NCI-H69 (cell line): ENCODE results near the gene MBP.

Experiments
- DNase-seq: peaks from one replicate; lab custom pipeline; 2025; lab: John Stamatoyannopoulos, UW

The MBP gene

DNA sequence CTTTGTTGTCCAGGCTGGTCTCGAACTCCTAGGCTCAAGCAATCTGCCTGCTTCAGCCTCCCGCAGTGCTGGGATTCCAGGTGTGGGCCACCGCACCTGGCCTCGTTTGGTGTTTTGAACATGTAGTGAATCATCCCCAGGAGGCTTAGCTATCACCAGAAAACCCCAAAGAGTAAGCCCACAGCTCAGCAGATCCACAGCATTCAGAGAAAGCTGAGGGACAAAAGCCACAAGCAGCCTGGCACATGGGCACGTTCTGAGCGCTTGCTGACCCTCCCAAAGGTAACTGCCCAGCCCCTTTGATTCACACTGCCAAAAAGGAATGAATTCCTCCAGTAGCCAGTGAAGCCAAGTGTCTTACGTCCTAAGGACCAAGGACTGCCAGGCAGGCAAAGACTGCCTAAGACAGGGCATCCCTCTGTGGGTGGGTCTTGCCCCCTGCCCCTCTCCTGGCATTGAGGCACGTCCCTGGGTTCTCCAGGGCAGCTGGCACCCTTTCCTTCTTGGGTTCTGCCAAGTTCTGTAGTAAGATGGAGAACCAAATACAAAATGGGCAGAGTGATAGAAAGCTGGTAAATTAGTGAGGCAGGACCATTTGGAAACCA lies 31.7 kb downstream of the MBP start:
- DNase-seq = no peak

DNA sequence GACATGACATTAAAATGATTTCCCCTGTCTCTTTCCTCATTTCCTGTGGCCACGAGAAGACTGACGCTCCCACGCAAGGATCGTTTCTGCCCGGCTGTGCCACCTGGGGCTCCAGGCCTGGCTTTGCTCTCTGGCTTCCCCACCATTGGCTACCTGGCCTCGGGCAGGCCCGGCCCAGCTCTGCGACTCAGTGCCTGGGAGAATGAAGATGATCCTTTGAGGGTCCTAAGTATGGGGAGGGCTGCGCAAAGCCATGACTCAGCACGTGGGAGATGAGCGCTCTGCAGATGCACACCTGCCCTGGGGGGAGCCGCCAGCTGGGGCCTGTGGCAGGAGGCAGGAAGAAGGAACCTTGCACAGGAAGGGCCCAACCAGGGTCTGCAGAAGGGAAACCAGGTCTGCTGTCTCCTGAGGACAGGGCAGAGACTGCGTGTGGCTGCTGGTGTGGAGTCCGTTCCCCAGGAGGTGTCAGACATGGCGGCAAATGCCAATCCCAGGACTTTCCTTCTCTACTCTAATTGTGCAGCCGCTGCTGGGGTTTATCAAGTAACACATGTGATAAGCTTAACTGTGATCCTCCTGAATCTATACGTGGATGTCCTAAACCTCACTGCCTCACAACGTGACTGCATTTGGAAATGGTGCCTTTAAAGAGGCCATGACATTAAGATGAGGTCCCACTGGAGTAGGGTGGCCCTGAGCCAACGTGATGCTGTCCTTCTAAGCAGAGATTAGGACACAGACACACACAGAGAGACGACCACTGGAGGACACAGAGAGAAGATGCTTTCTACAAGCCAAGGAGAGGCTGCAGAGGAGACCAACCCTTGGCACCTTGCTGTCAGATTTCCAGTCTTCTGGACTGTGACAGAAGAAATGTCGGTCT lies 32.9 kb downstream of the MBP start:
- DNase-seq = no peak

DNA sequence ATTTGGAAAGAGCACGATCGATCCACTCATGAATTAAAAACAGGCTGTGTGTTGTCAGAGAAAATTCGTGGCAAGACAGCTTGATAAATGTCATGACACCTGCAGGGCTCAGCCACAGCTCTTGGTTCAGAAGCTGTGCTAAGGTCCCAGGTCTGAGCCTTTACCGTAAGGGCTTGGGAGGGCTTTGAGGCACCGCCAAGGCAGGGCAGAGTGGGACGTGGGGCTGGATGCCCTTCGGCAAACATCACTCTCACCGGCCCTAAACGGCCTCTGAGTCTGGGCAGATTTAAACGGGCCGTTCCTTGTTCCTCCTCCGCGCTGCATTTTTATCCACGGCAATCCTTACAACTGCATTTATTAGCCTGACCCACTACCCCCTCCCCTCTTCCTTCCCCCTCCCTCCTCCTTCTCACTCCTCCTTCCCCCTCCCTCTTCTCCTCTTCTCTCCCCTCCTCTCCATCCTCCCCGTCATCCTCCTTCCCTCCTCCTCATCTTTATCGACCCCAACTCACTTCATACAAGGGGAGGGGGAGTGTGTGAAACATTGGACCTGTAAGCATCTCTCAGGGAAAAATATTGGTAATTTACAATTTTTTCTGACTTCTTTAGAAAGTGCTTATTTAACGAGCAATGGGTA lies 33.9 kb downstream of the MBP start:
- no peak for DNase-seq

DNA sequence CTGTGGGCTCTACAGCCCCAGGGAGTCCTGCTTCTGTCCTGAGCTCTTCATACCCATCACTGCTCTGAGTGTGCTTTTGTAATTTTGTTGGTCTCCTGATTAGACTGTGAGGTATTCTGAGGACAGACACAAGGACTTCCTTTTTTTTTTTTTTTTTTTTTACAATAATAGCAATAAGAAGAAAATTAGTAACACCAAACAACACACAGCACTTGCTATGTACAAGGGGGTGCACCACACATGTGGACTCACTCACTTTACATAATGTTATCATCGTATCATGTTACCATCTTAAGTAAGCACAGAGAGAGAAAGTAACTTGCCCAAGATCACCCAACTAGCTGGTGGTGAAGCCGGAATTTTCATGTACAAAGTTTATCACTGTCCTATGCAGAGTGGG lies 34.6 kb downstream of the MBP start:
- no peak for DNase-seq

DNA sequence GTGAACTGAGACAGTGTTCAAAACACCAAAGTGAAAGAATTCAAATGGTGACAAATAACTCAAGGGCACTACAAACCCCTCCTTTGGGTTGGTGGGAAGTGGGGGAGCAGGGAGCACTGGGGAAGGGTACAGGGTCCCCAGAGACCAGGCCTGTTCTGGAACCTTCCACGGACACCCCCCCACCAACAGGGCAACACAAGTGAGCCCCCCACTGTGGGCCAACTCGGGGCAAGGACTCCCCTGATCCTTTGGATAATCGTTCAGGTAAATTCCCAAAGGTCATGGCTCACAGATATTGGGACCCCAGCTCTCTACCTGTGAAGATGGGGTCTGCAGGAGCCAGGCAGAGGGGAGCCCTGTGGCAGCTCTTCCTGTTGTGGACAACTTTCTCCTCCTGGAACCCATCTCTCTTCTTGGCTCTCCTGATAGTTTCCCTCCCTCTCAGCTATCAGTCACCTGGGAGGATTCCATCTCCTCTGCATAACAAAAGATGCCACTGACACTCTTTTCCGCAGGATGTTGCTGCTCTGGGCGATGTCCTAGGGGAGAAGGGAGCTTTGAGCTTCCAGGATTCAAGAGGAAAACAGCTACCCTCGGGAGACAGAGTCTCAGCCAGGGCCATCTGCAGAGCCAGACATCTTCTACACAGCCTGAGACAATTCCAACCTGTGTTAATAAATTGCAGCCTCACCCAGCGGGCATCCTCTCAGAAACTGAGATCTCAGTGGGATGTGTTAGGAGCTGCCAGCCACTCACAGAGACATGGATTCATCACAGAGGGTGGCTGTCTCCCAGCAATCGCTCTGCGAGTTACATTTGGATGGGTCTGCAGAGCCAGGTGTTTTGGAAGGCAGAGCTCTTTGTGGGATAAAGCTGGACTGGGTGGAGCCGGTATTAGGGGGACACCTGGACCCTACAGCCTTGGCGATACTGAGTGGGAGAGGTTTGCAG lies 35.4 kb downstream of the MBP start:
- DNase-seq = peak; percentile 93

DNA sequence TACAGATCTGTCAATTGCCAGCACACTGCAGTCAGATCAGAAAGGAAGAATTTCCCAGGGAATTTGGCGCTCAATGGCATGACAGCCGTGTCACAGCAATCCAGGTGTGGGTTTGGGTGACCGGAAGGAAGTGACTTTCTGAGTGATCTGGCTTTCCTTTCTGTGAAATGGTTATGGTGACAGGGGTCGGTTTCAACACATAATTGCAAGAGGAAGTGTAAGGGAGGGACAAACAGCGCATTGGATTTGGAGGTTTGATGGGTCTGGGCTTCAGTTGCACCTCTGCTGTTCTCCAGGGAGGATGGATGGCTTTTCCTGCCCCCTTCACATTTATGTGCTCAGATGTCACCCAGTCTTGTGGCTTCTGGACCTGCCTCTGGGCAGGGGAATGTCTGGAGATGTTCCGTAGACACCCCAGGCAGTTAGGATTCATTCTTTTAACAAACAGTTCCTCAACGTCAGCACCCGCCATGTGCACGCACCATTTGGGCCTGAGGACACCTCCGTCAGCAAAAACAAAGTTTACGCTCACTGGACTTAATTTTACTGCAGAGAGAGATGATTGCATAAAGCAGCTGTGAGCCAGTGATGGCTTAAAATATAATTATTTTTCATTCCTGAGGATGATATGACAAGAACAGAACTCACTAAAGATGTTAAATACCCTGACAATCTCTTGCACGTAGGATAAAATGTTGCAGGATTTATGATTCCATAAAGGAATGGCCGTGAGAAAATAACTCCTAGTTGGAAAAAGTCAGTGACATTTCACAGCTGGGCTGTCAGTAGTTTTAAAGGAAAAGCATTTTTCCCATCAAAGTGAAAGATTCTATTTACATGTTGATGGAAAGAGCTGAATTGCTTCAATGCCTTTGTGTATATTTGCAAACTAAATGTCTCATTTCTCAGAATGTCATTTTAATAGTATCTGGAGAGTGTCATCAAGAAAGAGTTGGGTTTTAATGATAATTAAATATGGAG lies 36.9 kb downstream of the MBP start:
- DNase-seq = no peak

DNA sequence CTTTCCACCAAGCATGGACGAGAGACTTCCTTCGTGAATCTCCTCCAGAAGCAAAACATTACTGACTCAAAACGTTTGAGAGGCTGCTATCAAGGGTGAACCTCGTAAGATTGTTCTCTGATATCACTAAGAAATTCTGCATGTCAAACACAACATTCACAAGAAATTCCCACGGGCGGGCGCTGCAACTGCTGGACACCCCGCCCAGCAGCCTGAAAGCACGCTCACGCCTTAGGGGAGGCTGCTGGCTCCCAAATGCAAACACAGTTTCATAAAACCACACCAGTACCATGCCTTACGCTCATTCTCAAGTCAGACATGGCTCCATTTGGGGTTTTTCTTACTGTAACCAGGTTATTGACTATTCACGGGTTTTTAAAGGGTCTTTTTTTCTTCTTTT lies 39.0 kb downstream of the MBP start:
- DNase-seq = no peak

DNA sequence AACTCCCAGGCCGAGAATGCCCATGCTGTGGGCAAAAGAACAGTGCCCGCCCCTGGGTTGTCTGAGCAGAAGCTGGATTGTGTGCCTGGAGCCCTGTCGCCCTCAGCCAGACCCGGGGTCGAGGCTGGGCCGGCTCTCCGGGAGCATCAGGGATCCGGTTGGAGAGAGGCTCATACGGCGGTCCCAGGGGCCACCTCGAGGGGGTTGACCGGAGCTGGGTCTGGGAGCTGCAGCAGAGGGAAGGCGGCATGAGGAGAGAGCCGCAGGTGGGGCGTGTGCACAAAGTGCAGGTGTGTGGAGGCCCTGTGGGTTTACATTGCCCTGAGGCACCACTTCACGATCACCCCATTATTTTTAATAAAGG lies 39.5 kb downstream of the MBP start:
- DNase-seq = no peak

DNA sequence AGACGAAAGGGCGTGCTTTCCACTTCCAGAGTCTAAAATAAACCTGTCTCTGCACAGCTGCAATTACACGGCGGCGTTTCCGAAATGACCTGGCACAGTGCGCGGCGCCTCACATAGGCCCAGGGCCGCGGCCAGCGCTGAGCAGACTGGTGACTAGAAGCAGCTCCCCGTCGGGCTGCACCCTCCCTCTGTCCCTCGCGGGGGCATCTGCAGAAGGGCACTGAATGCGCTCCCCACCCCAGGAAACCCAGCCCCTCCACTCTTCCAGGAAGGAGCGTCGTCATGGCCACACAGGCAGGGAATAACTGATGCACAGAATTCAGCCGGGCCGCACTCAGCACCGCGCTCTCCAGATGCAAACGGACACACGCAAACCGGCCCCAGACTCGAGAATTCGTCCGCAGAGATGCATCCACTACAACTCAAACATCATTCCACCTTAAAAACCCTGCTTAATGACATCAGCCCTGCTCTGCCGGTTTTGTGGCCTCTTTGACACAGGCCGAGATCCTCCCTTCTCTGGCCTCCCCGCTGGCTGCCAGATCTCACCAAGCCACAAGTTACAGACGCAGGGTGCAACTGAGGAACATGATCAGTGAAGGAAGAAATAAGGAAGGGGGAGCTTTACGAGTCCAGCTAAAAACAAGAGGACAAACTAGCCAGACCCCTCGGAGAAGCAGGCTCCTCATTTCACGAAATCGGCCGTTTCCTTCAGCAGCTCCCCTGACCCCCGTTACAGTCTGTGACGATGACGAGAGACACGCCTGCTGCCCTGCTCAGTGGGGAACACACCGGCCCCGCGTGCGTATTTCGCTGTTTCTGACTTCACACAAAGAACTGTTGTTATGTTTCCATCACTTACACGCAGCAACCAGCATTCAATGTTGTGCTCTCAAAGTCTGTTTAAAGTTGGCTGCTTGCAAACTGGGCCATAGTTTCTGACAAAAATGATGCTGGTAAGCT lies 40.2 kb downstream of the MBP start:
- peak; percentile 25 for DNase-seq

DNA sequence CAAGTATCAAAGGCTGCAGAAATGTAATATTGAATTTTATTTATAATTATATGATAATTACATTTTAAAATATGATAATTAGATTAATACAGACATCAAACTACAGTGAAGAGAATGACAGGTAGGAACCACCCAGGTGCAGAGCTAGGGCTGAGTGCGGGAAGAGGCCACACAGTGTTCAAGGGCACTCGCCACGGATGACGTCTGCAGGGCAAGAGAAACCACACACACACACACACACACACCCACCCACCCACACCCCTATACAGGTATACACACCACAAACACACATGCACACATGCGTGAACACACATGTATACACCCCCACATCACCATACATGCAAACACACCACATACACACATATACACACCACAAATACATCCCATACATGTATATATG lies 41.2 kb downstream of the MBP start:
- DNase-seq = peak; percentile 76

DNA sequence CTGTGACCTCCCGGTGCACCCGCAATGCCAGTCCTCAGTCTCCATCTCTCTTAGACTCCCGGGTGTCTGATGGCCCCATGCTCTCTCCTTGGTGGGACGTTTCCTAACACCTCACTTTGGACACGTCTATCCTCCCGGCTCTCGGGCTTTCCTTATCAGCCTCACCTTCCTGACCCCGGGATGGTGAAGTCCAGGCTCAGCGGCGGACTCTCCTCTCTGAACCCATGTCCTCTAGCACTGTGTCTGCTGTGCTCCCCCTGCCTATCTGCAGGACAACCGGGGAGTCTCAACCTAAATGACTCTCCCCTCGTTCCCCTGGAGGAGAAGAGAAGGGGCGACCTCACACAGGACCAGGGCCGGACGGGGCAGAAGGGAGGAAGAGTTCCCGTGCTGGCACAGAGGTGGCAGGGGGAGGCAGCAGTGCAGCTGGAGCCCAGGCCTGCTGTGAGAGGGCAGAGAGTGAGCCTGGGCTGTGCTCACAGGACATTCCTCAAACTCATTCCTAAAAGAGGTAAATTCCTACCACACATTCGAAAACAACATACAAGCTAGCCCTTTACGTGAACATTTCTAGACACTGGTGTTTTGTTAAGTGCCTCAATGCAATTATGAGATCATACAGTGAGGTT lies 41.9 kb downstream of the MBP start:
- peak; percentile 91 for DNase-seq

DNA sequence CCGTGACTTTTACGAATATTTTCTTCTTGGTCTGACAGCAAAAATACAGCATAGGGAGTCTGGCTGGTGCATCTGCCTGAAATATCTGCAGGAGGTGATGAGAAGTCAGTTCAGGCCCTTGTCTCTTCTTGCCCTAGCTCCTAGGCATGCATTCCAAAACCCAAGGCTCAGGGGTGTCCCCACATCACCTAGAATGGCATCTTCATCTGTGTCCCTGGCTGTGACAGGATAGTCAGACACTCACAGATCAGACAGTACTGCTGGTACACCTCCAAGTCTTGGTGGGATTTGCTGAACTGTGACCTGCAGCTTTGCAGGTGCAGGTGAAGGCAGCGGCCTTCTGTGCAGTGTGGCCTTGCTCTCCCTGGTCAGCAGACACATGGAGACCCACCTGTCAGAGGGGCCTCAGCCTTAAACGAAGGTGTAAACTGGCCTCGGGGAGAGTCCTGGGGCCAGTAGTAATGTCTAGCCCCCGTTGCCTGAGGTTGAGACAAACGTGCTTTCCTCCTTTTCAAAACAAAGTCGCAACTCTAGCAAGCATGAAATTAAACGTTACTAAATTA lies 42.8 kb downstream of the MBP start:
- no peak for DNase-seq

DNA sequence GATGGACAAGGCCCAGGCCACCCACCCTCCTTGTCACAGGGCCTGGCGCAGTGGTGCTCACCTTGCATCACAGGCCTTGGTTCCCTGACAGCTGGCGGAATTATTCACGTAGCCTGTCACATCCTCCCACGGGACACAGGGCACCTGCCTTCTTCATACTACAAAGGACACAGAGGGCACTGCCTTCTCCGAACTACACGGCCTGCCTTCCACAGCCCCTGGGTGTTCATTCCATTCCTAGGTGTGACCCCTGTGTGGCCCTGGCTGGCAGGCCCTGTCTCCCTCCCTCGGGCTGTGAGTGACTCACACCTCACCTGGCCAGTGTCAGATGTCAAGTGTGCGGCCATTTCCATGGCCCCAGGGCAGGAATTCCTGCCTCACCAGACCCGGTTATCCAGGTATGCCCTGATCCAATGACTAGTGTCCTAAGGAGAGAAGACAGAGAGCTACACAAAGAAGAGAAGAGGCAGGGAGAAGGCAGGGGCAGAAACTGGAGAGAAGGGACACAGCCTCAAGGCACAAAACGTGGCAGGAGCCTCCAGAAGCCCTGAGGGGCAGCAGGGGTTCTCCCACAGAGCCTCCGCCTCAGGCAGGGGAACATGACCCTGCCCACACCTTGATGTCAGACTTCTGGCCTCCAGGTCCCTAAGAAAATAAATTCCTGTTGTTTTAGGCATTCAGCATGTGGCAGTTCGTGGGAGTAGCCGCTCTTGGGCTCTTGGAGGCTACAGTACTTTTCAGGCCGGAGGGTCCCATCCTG lies 43.4 kb downstream of the MBP start:
- peak; percentile 66 for DNase-seq

DNA sequence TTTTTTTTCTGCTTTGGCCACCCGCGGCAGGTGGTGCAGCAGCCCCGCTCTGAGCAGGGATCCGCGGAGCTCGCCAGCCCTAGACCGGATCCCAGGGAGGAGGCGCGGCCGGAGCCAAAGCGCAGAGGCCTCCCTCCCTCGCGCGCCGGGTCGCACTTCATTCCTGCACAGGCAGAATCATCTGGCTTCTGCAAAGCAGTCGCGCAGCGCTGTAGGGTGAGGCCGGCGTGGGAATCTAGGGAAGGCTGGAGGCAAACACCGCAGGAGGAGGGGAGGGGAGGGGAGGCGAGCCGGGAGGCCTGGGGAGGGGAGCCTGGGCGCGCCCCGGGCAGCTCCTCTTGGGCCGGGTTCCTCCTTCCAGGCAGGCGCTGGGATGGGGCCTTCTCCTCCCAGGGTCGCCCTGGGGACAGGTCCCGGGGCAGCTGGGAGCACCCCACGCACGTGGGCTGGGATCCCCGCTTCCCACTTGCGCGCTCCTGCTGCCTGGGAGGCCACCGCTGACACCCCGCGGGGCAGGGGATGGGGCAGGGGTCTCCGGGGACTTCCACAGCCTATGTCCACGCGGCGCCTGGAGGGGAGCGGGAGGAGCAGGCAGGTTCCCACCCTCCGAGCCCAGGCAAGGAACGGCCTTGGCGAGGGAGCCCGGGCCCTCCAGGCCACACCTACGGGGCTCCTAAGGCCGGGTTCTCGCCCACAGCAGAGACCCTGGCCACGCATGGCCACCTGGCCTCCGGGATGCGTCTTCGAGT lies 45.0 kb downstream of the MBP start:
- no peak for DNase-seq

DNA sequence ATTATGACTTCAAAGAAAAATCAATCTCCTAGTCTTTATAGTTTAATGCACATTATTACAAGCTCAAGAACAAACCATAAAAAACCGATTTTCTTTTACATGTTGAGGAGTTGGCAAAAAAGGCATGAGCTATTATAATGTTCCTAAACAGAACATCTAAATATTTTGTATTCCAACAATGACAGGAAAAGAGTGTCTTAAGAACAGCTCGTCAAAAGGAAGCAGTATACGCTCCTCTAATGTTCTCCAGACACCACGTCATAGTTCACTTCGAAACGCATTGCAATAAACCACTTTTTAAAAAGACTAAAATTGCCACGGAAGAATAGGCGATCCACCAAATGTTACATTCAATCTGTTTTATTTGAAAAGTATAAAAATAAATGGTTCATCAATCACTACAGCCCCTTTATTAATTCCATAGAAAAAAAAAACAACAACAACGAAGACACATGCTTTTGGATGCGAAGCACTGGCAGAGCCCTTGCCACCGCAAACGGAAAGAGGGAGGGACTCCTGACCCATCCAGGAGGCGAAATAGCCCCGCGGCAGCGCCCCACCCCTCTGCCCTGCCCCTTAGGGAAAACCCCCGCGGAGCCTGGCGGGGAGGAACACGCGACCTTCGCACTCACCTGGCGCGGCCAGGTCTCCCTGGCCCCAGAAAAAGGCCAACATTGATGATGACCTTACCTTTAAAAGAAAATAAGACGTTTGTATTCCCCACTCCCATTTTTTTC lies 45.8 kb downstream of the MBP start:
- no peak for DNase-seq

DNA sequence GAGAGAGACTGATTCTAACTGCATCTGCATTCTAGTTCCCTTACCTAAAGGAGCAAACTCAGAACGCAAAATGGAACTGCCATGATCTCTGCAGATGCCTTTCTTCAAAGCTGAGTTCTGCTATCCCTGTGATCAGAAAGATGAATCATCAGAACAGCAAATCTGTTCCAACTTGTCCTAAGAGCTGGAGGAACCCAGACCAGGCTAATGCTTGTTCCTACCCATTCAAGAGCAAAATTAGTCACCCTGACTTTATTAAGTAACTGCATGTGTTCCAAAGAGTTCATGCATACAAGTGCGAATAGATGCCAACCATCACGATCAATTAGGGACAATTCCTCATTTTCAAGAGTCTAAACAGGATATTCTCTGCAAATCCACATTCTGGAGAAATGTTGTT lies 46.5 kb downstream of the MBP start:
- DNase-seq = peak; percentile 19

DNA sequence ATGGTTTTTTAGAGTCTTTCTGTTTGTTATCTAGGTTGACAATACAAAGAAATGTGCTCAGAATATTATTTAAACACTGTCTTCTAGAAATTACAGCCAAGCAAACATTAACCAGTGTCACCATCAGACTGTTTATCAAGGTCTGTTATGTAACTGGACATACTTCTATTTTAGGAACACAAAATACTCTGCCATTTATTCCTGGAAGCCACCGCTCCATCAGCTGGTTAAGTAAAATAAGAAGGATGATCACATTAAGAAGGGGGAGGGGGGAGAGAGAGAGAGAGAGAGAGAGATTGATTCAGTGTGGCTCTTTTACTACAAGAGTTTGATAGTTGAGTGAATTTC lies 47.9 kb downstream of the MBP start:
- DNase-seq = peak; percentile 43
